NCI-H2171 treated with DMSO at 0.1 percent for 48 hours (cell line): Measurements from ENCODE around the gene CCDC51.
"Not testable (repeated sequence)": the region's sequence is repeated elsewhere in the genome, so short reads cannot be mapped to it uniquely, and the experiment has no call there.

ENCODE experiments used
- DNase-seq: peaks from one replicate; lab custom pipeline; 2025; lab: John Stamatoyannopoulos, UW

Gene CCDC51

GRCh38 chr3:48405971-48406370 lies 33.9 kb downstream of the CCDC51 start:
- no peak for DNase-seq

GRCh38 chr3:48405343-48405881 lies 34.5 kb downstream of the CCDC51 start:
- DNase-seq = no peak

- no peak for DNase-seq
Measured at GRCh38 chr3:48404440-48405342, 35.2 kb downstream of the CCDC51 start.

GRCh38 chr3:48403533-48404439 lies 36.1 kb downstream of the CCDC51 start:
- DNase-seq = no peak

GRCh38 chr3:48402907-48403306 lies 37.0 kb downstream of the CCDC51 start:
- DNase-seq = no peak

- DNase-seq = no peak
Measured at GRCh38 chr3:48402281-48402732, 37.6 kb downstream of the CCDC51 start.

GRCh38 chr3:48401434-48401901 lies 38.5 kb downstream of the CCDC51 start:
- DNase-seq = not testable (repeated sequence)

- peak; percentile 39 for DNase-seq
Measured at GRCh38 chr3:48400824-48401433, 39.0 kb downstream of the CCDC51 start.

GRCh38 chr3:48399387-48400172 lies 40.3 kb downstream of the CCDC51 start:
- no peak for DNase-seq

GRCh38 chr3:48398701-48399386 lies 41.1 kb downstream of the CCDC51 start:
- no peak for DNase-seq

GRCh38 chr3:48397767-48398681 lies 41.9 kb downstream of the CCDC51 start:
- DNase-seq = no peak

- no peak for DNase-seq
Measured at GRCh38 chr3:48395714-48396113, 44.2 kb downstream of the CCDC51 start.

GRCh38 chr3:48394391-48394790 lies 45.5 kb downstream of the CCDC51 start:
- DNase-seq = no peak

GRCh38 chr3:48388966-48389365 lies 51.0 kb downstream of the CCDC51 start:
- DNase-seq = no peak

- no peak for DNase-seq
Measured at GRCh38 chr3:48387634-48388033, 52.3 kb downstream of the CCDC51 start.
